ENCODE data around the gene DIDO1. TPM values are rescaled to one million over a fixed set of nuclear protein-coding genes. Genes with fewer than 3 reads are reported as not detected.

The DIDO1 gene
- total RNA-seq, 3 donors from 2014 or later, result 59.8 to 83.1 (median 64.9) TPM

DNA sequence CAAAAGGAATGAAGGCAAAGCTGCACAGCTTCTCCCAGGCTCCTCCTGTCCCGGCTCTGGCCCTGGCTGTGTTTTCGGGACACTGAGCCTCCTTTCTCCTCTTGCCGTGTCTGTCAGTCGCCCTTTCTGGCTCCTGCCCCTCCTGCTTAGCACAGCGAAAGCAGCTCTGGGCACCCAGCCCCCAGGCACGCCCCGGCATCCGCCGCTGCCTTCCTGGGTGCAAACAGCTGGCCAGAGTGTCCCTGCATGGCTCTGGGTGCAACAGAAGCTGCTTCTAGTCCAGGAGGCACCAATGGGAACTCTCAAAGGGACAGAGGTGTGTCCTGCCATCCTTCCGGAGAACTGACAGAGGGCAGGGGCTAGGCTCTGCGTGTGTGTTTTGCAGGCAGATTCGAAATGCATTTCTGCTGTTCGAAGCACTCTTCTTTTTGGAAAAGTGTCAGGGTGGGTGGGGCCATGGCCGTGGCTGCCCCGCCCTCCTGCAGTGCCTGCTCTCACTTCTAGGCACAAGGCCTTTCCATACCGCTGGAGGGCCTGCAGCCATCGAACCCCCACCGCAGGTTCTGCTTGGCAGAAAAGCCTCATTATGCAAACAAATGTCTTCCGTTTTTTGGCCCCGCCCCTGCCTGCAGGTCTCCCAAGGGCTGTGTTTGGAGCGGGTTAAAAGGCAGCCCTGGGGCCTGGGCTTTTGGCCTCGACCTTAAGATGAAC is 93.9 kb downstream of the DIDO1 start:
- Histone ChIP-seq H3K36me3 (no peaks in the 10 kb centered on the region), H3K4me1 (peaks cover 7 to 9% of the 10 kb centered on the region in 2 donors), H3K27ac (peak overlapping the region; percentile 5 to 69), H3K4me3 (peak overlapping the region in 2 of 3 donors; percentile 38 to 43), H3K9me3 (no peaks in the 10 kb centered on the region), H3K27me3 (no peaks in the 10 kb centered on the region)
- TF ChIP-seq POLR2A (IDR thresholded peaks at IDR 0.05) (no peak), POLR2AphosphoS5 (IDR thresholded peaks at IDR 0.05) (no peak)
- TF ChIP-seq, protein P1, sequence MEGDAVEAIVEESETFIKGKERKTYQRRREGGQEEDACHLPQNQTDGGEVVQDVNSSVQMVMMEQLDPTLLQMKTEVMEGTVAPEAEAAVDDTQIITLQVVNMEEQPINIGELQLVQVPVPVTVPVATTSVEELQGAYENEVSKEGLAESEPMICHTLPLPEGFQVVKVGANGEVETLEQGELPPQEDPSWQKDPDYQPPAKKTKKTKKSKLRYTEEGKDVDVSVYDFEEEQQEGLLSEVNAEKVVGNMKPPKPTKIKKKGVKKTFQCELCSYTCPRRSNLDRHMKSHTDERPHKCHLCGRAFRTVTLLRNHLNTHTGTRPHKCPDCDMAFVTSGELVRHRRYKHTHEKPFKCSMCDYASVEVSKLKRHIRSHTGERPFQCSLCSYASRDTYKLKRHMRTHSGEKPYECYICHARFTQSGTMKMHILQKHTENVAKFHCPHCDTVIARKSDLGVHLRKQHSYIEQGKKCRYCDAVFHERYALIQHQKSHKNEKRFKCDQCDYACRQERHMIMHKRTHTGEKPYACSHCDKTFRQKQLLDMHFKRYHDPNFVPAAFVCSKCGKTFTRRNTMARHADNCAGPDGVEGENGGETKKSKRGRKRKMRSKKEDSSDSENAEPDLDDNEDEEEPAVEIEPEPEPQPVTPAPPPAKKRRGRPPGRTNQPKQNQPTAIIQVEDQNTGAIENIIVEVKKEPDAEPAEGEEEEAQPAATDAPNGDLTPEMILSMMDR (IDR thresholded peaks at IDR 0.05), result no peak
- intact Hi-C loops (cut with DNase I; ENCODE audit: low total_unique reads), result no loop called here
- DNase-seq (ENCODE audit: low spot score in 2 of 2), result peak in 1 of 2 donors; percentile 52

DNA sequence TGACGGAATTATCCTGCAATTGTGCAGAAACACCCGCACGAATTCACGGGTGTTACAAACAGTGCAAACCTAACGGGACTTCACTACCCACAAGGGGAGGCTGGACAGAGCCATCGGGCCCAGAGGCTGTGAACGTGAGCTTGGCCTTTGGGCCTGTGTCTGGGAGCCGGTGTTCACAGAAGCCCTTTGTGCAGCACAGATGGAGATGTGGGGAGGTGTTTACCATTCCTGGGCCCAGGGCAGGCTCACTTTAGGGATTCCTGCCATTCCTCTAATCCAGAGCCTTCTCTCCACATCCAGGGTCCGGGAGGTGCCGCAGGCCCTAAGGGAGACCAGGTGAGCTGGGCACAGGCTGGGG is 94.5 kb downstream of the DIDO1 start:
- Histone ChIP-seq H3K27ac (peak overlapping the region; percentile 5 to 64), H3K4me3 (peak overlapping the region in 2 of 3 donors; percentile 38 to 43), H3K36me3 (no peaks in the 10 kb centered on the region), H3K4me1 (peaks cover 7 to 9% of the 10 kb centered on the region in 2 donors), H3K9me3 (no peaks in the 10 kb centered on the region), H3K27me3 (no peaks in the 10 kb centered on the region)
- no peak for TF ChIP-seq POLR2A (IDR thresholded peaks at IDR 0.05)
- TF ChIP-seq, protein P1 (IDR thresholded peaks at IDR 0.05), result no peak
- no peak for TF ChIP-seq POLR2AphosphoS5 (IDR thresholded peaks at IDR 0.05)
- intact Hi-C loops (cut with DNase I; ENCODE audit: low total_unique reads), result no loop called here
- no peak for DNase-seq (ENCODE audit: low spot score in 2 of 2)

DNA sequence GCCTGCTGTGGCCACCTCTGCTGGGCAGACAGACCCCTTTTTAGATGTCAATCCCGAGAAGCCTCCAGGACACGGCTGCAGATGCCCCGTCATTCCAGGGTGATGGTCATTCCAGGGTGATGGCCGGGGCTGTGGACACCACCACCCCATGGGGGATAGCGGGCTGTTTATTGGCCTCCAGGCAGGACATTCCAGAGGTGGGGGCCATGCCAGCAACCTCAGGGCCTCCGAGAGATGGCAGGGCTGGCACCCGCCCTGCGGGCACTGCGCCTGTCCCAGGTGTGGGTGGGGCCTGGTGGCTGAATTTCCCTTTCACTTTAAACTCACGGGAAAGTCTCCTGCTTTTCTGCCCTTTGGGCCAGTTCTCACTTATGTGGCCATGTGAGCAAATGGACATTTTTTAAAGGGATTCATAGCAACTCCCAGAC is 94.9 kb downstream of the DIDO1 start:
- no peak for DNase-seq (ENCODE audit: low spot score in 2 of 2)
- TF ChIP-seq POLR2AphosphoS5 (IDR thresholded peaks at IDR 0.05) (no peak), POLR2A (IDR thresholded peaks at IDR 0.05) (no peak)
- TF ChIP-seq, protein P1 (IDR thresholded peaks at IDR 0.05), result no peak
- Histone ChIP-seq H3K4me1 (peaks cover 7 to 9% of the 10 kb centered on the region in 2 donors), H3K4me3 (peak overlapping the region in 2 of 3 donors; percentile 38 to 43), H3K27me3 (no peaks in the 10 kb centered on the region), H3K9me3 (no peaks in the 10 kb centered on the region), H3K27ac (peak overlapping the region; percentile 27 to 64), H3K36me3 (no peaks in the 10 kb centered on the region)
- intact Hi-C loops (cut with DNase I; ENCODE audit: low total_unique reads), result no loop called here

DNA sequence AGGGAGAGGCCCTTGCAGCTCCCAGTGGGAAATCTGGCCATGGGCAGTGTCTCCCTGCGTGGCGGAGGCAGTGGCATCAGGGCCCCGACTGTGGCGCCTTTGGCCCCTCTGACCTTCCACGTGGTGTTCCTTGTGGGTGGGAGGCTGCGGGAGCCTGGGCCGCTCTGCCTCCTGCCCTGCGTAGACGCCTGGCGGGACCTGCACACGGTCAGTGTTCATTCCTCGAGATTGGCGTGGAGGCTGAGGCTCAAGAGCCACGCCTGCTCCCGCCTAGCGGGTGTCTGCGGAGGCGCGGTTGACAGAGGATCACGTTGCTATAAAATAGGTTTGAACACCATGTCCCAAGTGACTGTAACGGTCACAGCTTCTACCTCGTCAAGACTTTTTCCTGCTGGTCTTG is 95.5 kb downstream of the DIDO1 start:
- H3K27me3 ChIP-seq, result no peaks in the 10 kb centered on the region
- intact Hi-C loops (cut with DNase I; ENCODE audit: low total_unique reads), result no loop called here
- H3K4me1 ChIP-seq, result peaks cover 7 to 9% of the 10 kb centered on the region in 2 donors
- H3K36me3 ChIP-seq, result no peaks in the 10 kb centered on the region
- no peak for DNase-seq (ENCODE audit: low spot score in 2 of 2)
- H3K9me3 ChIP-seq, result no peaks in the 10 kb centered on the region
- TF ChIP-seq, protein P1 (IDR thresholded peaks at IDR 0.05), result no peak
- TF ChIP-seq POLR2A (IDR thresholded peaks at IDR 0.05) (no peak), POLR2AphosphoS5 (IDR thresholded peaks at IDR 0.05) (peak in 1 of 3 donors; percentile 51)
- H3K27ac ChIP-seq, result peak overlapping the region in 1 of 2 donors; percentile 64
- H3K4me3 ChIP-seq, result no peak overlapping the region

DNA sequence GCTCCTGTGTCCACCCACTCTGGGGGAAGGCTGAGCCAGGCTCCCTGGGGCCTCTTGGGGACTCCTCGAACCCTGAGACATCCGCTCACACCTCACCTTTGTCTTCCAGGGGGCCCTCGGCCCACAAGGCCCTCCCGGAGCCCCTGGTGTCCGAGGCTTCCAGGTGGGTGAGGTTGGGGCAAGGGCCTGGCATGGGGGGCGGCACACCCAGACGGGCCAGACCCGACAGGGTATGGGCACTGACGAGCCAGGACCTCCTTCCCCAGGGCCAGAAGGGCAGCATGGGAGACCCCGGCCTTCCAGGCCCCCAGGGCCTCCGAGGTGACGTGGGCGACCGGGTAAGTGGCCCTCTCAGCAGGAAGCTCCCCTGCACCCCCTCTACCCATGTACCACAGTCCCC is 96.1 kb downstream of the DIDO1 start:
- Histone ChIP-seq H3K4me1 (peaks cover 7 to 9% of the 10 kb centered on the region in 2 donors), H3K9me3 (no peaks in the 10 kb centered on the region), H3K36me3 (no peaks in the 10 kb centered on the region), H3K27ac (no peak overlapping the region), H3K4me3 (no peak overlapping the region), H3K27me3 (no peaks in the 10 kb centered on the region)
- no peak for DNase-seq (ENCODE audit: low spot score in 2 of 2)
- intact Hi-C loops (cut with DNase I; ENCODE audit: low total_unique reads), result no loop called here
- TF ChIP-seq POLR2AphosphoS5 (IDR thresholded peaks at IDR 0.05), result no peak
- TF ChIP-seq, protein P1 (IDR thresholded peaks at IDR 0.05), result no peak
- no peak for TF ChIP-seq POLR2A (IDR thresholded peaks at IDR 0.05)
